Upper lobe of left lung (tissue), 6 donors: ENCODE results near the gene GPR84. TPM values are rescaled to one million over a fixed set of nuclear protein-coding genes. Genes with fewer than 3 reads are reported as not detected.

ENCODE experiments used
- ATAC-seq, 2 donors: fragments of 200-7000 bp; cut with Tn5 transposase; one replicate each; pipeline ENCODE4 v1.9.1; 2022; ENCODE audit warnings: mild to moderate bottlenecking in 2 of 2, moderate library complexity in 2 of 2; ENCODE audit not compliant: low FRiP score in 2 of 2
- DNase-seq, 2 donors: peaks; one replicate each; pipeline ENCODE4 v3.0.0-alpha.2; 2019 to 2020
- H3K27ac ChIP-seq, 4 donors: fragments of 200-600 bp; sonication (generic); one replicate each; pipeline ENCODE4 v1.5.1; 2016 to 2019
- H3K27me3 ChIP-seq, 4 donors: fragments of 200-600 bp; sonication (generic); one replicate each; pipeline ENCODE4 v1.5.1; 2017 to 2019
- H3K36me3 ChIP-seq, 4 donors: fragments of 200-600 bp; sonication (generic); one replicate each; pipeline ENCODE4 v1.5.1; 2016 to 2019
- H3K4me1 ChIP-seq, 4 donors: fragments of 200-600 bp; sonication (generic); one replicate each; pipeline ENCODE4 v1.5.1; 2018 to 2019
- H3K4me3 ChIP-seq, 4 donors: fragments of 200-600 bp; sonication (generic); one replicate each; pipeline ENCODE4 v1.5.1; 2017 to 2019; ENCODE audit warnings: mild to moderate bottlenecking in 2 of 4, moderate library complexity in 1 of 4
- H3K9me3 ChIP-seq, 4 donors: fragments of 200-600 bp; sonication (generic); one replicate each; pipeline ENCODE4 v1.5.1; 2018 to 2019
- CTCF ChIP-seq, 6 experiments: fragments of 450-650 bp in 4 of 6; fragments of 200-600 bp in 2 of 6; sonication (generic) in 2 of 6; IDR thresholded peaks; one replicate each; pipeline ENCODE4 v1.5.1; 2016 to 2019; ENCODE audit warnings: antibody characterized with exemption in 6 of 6
- EP300 ChIP-seq, 4 donors: sonication (generic); formaldehyde crosslinking; IDR thresholded peaks; one replicate each; pipeline ENCODE4 v1.5.1; 2017; ENCODE audit warnings: antibody characterized with exemption in 4 of 4, control low read depth in 2 of 4
- POLR2A ChIP-seq, 4 donors: fragments of 450-650 bp; IDR thresholded peaks; one replicate each; pipeline ENCODE4 v1.5.1; 2016 to 2017; ENCODE audit warnings: antibody characterized with exemption in 4 of 4, mild to moderate bottlenecking in 2 of 4
- POLR2AphosphoS5 ChIP-seq, 2 donors: sonication (generic); formaldehyde crosslinking; IDR thresholded peaks; one replicate each; pipeline ENCODE4 v1.5.1; 2017; ENCODE audit warnings: antibody characterized with exemption in 2 of 2
- WGBS, 2 donors: methylation state at CpG; one replicate each; pipeline ENCODE4 v1.1.5; 2017 to 2018; 5-methylcytosine and 5-hydroxymethylcytosine counted together
- total RNA-seq, 6 donors: library from RNA; depleted of rRNA in 4 of 6; stranded (reverse); fragments of >200 nt in 4 of 6; gene quantifications; one replicate each; pipeline versions ENCODE4 v1.1.0 to v1.2.1, GENCODE V29; 2016 to 2021
- donor health status: DM: no; HTN: no; CAD: no; lungs with moderate emphysema.
- donor health status: DM: no; HTN: yes; CAD: no; lungs with severe emphysema.

Gene GPR84
- total RNA-seq, 6 donors from 2014 or later: 0.39 to 2.1 (median 1.1) TPM; not detected in 2

GRCh38 chr12:54352891-54353874 is 11.1 kb downstream of the GPR84 start:
- H3K36me3 ChIP-seq: peaks cover 10 to 45% (median 29%) of the 10 kb centered on the region in 4 donors
- WGBS, 2 donors: 33 to 57% methylated on average over 1 of the region's 1 CpG
- H3K27me3 ChIP-seq: no peaks in the 10 kb centered on the region
- DNase-seq (peak in 1 of 2 donors; percentile 73), ATAC-seq (peak; percentile 40 to 64)
- peak in 1 of 4 donors; percentile 12 for TF ChIP-seq POLR2A (IDR thresholded peaks at IDR 0.05)
- TF ChIP-seq CTCF (IDR thresholded peaks at IDR 0.05): no peak
- peaks cover 10 to 60% (median 51%) of the 10 kb centered on the region in 4 donors for H3K4me1 ChIP-seq
- peak overlapping the region; percentile 53 to 75 (median 62) for H3K27ac ChIP-seq
- no peaks in the 10 kb centered on the region for H3K9me3 ChIP-seq
- H3K4me3 ChIP-seq: no peak overlapping the region

- Histone ChIP-seq H3K36me3 (peaks cover 19 to 56% (median 39%) of the 10 kb centered on the region in 4 donors), H3K27me3 (no peaks in the 10 kb centered on the region), H3K4me1 (peaks cover 4 to 51% (median 42%) of the 10 kb centered on the region in 4 donors), H3K9me3 (no peaks in the 10 kb centered on the region), H3K27ac (peak overlapping the region; percentile 53 to 75 (median 62)), H3K4me3 (peak overlapping the region in 1 of 4 donors; percentile 8)
- 31 to 43% methylated on average over 19 to 21 of the region's 21 CpGs for WGBS, 2 donors
- peak; percentile 75 to 84 for DNase-seq
- TF ChIP-seq POLR2A (IDR thresholded peaks at IDR 0.05): no peak
- no peak for TF ChIP-seq CTCF (IDR thresholded peaks at IDR 0.05)
- no peak for TF ChIP-seq EP300 (IDR thresholded peaks at IDR 0.05)
- no peak for TF ChIP-seq POLR2AphosphoS5 (IDR thresholded peaks at IDR 0.05)
- ATAC-seq: peak in 1 of 2 donors; percentile 40
Measured at GRCh38 chr12:54352022-54352531, 12.2 kb downstream of the GPR84 start.

GRCh38 chr12:54351341-54351740 is 12.9 kb downstream of the GPR84 start:
- peaks cover 4 to 44% (median 36%) of the 10 kb centered on the region in 4 donors for H3K4me1 ChIP-seq
- H3K9me3 ChIP-seq: no peaks in the 10 kb centered on the region
- no peaks in the 10 kb centered on the region for H3K27me3 ChIP-seq
- DNase-seq: no peak
- H3K36me3 ChIP-seq: peaks cover 26 to 63% (median 46%) of the 10 kb centered on the region in 4 donors
- TF ChIP-seq POLR2AphosphoS5 (IDR thresholded peaks at IDR 0.05): no peak
- TF ChIP-seq POLR2A (IDR thresholded peaks at IDR 0.05): no peak
- TF ChIP-seq CTCF (IDR thresholded peaks at IDR 0.05): no peak
- no peak for TF ChIP-seq EP300 (IDR thresholded peaks at IDR 0.05)
- WGBS, 2 donors: 65 to 75% methylated on average over 4 of the region's 4 CpGs
- no peak overlapping the region for H3K4me3 ChIP-seq
- ATAC-seq: no peak
- peak overlapping the region; percentile 32 to 75 (median 58) for H3K27ac ChIP-seq

- Histone ChIP-seq H3K27me3 (no peaks in the 10 kb centered on the region), H3K36me3 (peaks cover 28 to 69% (median 51%) of the 10 kb centered on the region in 4 donors), H3K27ac (peak overlapping the region; percentile 32 to 75 (median 58)), H3K4me1 (peaks cover 4 to 43% (median 31%) of the 10 kb centered on the region in 4 donors), H3K9me3 (no peaks in the 10 kb centered on the region), H3K4me3 (no peak overlapping the region)
- peak in 1 of 2 donors; percentile 35 for ATAC-seq
- TF ChIP-seq POLR2AphosphoS5 (IDR thresholded peaks at IDR 0.05): no peak
- no peak for TF ChIP-seq POLR2A (IDR thresholded peaks at IDR 0.05)
- no peak for TF ChIP-seq CTCF (IDR thresholded peaks at IDR 0.05)
- no peak for TF ChIP-seq EP300 (IDR thresholded peaks at IDR 0.05)
- peak in 1 of 2 donors; percentile 44 for DNase-seq
- 62 to 67% methylated on average over 3 of the region's 3 CpGs for WGBS, 2 donors
Measured at GRCh38 chr12:54350743-54351142, 13.5 kb downstream of the GPR84 start.
